Hematopoietic multipotent progenitor cell treated with erythropoietin and hydrocortisone succinate and interleukin-3 and kit ligand, for 4 days (in vitro differentiated cells): ENCODE data around the gene SPRY4.
"Not testable (repeated sequence)": the region's sequence is repeated elsewhere in the genome, so short reads cannot be mapped to it uniquely, and the experiment has no call there.

ENCODE experiments used
- DNase-seq: peaks from one replicate; pipeline ENCODE4 v3.0.0-alpha.2; 2015

The SPRY4 gene

DNA sequence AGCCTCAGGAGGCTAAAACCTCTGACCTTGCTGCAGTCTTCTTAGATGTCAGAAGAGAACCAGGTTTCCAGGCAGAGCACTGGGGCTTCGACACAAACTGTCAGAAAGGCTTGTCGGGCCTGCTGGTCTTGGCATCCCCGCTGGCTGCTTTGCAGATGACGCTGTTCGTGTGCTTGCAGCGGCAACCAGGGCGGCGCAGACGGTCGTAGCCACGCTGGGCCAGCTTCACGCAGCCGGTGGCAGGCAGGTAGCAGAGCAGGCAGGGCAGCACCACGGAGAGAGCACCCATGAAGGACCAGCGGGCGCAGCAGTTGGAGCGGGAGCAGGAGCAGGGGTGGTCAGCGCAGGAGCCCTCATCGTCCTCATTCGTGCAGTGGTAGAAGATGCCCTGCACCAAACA is 10.7 kb downstream of the SPRY4 start:
- no peak for DNase-seq

DNA sequence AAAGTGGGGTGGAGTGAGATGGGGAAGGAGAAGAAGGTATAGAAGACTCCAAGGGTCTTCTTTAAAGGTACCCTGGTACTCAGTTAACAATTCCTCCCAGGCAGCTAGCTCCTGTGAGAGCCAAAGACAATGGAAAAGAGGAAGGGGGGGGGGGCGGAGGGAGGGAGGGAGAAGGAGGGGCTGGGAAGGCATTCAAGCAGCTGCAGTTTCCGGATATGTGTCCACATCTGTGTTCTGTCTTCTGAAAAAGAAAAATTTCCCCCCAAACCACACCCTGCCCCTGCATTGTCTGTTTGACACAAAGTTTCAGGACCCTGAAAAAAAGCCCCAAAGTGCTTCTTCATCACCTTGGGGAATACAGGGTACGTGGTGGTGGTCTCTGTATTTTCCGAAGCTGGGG is 11.1 kb downstream of the SPRY4 start:
- no peak for DNase-seq

DNA sequence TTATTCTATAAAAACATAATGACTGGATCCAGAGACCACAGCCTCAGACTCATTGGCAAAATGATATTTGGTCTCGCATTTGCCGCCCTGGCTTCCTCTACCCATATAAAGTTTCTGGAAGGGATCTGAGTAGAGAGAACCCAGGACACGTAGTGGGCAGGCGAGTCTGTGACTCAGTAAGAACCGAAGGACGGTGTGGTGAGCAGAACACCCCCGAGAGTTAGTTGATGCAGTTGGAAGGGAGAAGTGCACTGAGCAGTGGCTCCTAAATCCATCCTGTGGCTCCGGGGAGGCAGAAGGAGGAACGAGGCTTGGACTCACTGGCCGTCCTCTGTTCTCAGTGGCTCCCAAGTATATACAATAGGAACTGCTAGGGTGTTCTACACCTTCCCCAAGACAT is 11.5 kb downstream of the SPRY4 start:
- DNase-seq: no peak

DNA sequence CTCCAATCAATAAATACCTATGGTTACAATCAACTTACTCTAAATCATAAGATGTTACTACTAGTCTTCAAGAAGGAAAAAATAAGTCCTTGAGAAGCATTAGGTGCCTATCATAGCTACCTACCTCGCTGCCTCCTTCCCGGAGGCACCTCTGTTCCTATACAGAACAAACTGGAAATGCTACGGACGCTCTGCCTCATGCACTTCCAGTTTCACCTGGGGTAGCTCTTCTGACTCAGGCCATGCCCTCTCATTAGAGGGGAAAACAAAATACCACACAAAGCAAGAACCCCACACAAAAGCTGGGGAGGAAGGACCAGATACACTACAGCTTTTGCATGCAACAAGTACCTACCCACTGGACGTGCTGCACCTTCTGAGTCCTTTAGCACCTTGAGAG is 12.4 kb downstream of the SPRY4 start:
- DNase-seq: no peak

DNA sequence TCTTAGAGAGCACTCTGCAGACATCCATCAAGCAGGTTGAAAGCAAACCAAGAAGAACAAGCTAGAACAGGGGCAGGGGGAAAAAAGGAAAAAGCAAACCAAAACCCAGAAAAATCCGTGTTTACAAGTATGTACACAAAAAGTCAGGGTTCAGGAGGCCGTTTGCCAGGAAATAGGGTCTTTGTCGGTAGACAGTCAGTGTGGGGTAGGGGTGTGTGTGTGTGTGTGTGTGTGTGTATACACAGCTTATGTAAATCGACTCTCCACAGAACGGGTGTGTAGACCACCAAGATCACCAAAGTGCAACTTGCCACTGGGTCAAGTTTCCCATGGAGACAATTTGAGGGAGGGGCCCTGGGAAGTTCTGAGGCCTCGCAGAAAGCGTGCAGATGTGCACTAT is 13.1 kb downstream of the SPRY4 start:
- DNase-seq: no peak

DNA sequence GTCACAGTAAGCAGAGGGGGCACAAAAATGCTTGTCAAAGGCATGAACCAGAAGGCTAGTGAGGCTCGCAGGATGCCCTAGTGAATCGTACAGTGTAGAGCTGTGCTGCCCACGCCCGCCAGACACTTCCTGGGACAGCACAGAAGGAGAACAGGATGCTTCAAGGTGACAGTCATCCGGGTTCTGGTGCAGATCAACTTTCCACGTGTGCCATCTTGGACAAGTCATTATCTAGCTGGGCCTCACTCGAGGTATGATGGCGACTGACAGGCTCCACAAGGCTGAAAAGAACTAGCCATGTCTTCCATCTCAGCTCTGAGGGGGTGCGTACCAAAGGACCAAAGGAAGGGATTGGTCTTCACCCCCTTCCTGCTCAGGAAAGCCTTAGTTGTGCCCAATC is 14.0 kb downstream of the SPRY4 start:
- no peak for DNase-seq

DNA sequence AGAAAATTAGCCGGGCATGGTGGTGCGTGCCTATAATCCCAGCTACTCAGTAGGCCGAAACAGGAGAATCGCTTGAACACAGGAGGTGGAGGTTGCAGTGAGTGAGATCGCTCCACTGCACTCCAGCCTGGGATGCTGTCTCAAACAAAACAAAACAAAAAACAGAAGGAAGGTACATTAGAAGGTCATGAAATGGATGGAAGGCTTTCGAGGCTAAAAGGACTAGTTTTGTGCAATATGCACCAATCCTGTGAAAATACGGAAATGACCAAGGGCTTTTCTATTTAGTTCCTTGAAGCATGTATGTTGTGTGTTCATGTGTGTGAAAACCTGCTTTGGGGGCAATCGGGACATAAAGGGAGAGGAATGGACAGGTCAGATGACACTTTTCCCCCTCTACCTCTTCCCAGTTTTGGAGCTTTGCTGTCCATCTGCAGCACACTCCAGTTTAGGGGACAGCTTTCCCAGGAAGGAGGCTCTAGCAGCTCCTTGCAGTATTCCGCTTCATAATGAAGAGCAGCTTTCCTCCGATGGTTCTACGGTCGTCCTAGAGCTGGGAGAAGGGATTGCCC is 15.0 kb downstream of the SPRY4 start:
- DNase-seq: no peak

DNA sequence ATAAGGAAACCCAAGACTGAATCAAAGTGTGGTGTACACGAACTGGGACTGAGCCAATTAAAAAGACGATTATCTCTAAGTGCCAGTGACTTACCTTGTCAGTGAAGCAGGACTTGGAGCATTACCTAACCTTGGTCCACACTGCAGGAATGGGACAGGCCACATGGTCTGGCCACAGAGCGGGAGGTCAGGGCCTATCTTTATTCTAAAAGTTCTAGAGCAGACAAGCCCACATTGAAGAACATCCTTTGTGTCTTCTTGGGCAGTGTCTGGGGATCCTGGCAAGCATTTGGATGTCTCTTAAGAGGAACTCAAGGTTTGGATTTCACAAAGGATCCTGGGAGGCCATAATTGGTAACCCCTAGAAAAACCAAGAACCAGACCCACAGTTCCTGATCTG is 16.5 kb downstream of the SPRY4 start:
- DNase-seq: no peak

DNA sequence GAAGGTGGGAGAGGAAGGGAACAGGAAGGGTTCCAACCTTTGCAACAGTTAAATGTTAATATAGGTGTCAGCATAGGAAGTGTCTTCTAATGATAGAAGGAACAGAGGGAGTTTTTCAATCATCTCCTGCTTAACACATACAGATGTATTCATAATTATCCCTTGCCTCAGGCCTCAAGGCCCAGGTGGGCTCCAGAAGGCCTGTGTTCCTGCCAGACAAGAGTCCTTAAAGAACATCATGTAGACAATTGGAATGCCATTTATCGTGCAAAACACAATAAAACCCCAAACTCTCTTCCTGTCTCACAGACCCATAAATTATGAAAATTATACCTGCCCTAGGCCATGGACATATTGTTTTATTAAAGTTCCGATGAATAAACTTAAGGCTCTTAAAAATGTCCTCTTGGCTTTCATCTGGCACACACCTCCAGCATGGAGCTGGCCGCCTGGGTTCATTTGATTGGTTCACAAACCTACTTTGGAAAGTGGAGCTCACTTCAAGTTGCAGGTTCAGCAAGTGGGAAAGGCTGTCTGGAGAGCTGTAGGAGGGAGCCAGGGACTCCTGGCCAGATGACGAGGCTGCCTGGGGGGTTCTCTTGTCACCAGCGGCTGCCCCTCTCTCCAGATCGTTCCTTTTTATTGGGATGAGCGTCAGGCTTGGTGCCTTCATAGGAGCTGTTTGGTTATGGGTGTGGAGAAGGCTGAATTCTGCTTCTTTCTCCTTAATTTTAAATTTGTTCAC is 17.5 kb downstream of the SPRY4 start:
- DNase-seq: no peak

DNA sequence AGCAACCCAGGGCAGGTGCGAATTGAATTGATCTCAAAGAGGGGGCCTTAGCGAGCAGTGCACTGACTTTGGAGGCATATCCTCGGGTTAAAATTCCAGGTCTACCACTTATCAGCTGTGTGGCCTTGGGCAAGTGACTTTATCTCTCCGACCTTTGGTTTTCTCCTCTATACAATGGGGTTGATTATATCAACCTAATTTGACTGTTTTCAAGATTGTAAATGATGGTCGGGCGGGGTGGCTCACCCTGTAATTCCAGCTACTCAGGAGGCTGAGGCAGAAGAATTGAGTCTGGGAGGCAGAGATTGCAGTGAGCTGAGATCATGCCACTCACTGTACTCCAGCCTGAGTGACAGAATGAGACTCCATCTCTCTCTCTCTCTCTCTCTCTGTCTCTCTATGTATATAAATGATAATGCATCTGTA is 18.7 kb downstream of the SPRY4 start:
- no peak for DNase-seq

DNA sequence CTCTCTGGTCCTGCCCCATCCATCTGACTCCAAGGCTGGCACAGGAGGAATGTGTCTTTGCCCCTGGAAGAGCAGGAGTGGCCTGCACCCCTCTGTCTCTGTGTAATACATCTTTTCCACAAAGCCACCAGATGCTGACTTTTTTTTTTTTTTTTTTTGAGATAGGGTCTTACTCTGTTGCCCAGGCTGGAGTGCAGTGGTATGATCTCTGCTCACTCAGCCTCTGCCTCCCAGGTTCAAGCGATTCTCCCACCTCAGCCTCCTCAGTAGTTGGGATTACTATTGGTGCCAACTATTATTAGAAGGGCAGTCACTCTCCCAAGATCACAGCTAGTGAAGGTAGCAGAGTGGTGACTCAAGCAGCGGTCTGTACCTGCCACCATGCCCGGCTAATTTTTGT is 19.6 kb downstream of the SPRY4 start:
- DNase-seq: no peak

DNA sequence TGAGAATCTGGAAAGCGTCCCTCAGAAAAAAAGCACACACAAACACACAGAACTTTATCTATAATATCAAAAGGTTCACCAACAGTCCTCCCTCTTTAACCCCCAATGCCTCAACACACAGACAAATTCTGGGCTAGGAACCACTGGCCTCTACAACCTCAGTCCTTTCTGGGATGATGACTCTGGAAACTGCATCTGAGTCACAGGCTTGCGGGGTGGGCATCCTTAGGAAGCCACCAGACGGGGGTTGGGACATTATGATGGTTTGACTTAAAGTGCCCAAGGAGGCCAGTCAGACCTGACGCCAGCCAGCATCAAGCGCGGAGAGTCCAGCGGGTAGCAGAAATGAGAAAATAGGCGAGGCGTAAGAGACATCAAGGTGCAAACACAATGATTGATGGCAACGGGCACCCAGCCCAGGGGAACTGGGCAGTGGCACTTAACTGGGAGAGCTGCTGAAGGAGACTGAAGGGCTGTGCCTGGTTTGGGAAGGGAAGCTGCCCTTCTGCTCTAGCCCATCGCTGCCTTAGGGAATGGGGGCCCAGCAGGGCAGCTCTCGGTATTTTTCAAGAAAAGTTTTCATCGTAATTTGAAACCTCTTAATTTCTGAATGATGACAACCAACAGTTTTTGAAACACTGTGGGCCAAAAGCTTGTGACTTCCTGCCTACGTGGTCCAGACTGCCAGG is 20.7 kb downstream of the SPRY4 start:
- no peak for DNase-seq

DNA sequence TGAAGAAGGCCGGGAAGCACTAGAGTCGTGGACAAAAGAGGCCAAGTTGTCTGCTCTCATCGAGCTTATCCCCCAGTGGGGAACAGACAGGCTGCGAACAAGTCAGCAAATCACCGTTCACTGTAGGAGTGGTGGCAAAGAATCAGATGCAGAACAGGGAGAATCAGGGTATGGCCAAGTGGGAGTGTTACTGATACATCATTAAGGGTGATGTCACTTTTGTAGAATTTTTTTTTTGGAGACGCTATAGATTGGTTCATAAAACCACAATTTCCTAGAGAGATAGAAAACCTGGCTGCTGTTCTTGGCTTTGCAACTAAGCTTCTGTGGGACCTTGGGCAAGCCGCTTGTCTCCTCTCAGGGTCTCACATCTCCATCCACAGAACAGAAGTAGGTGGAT is 21.3 kb downstream of the SPRY4 start:
- DNase-seq: no peak

DNA sequence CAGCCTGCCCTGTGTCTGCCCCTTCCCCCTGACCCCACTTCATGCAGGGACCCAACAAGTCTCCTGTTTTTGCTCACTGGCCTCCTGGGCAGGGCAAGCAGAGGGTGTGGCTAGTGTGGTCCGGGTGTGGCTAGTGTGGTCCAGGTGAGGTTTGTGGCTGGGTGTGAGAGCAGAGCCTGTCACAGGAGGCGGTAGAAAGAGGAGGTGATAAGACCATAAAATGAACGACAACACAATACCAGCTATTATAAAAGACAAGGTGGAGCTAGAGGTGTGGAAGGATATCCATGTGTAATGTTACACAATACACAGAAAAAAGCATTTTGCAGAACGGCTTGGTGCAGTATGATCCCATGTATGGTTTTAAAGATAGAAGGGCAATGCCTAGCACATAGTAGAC is 23.3 kb downstream of the SPRY4 start:
- DNase-seq: no peak

DNA sequence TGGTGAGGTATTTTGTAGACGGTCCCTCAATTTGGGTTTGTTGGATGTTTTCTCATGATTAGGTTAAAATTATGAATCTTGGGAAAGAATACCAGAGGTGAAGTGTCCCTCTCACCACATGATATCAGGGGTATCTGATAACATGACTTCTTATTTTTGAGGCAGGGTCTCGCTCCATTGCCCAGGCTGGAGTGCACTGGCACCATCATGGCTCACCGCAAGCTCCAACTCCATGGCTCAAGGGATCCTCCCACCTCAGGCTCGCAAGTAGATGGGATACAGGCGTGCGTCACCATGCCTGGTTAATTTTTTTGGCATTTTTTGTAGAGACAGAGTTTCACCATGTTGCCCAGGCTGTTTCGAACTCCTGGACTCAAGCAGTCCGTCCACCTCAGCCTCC is 24.1 kb downstream of the SPRY4 start:
- no peak for DNase-seq

DNA sequence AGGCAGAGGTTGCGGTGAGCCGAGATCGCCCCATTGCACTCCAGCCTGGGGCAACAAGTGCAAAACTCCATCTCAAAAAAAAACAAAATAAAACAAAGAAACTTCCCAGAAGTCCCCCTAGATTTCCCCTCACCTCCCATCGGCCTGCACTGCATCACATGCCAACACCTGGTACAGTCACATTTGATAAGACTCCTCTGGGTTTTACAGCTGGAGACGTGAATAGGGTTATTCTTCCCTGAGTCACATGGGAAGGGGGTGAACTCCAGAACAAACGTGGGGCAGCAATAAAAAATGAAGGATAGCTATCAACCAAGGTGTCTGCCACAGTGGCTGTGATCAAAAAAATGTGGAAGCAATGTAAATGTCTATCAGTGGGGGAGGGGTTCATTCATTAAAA is 26.0 kb downstream of the SPRY4 start:
- DNase-seq: no peak

DNA sequence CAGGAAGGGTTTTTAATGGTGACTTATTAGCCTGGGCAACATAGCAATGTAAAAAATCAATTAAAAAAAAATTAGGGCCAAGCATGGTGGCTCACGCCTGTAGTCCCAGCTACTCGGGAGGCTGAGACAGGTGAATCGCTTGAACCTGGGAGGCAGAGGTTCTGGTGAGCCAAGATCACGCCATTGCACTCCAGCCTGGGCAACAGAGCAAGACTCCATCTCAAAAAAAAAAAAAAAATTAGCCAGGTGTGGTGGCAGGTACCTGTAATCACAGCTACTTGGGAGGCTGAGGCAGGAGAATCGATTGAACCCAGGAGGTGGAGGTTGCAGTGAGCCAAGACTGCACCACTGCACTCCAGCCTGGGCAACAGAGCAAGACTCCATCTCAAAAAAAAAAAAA is 27.0 kb downstream of the SPRY4 start:
- DNase-seq: not testable (repeated sequence)

DNA sequence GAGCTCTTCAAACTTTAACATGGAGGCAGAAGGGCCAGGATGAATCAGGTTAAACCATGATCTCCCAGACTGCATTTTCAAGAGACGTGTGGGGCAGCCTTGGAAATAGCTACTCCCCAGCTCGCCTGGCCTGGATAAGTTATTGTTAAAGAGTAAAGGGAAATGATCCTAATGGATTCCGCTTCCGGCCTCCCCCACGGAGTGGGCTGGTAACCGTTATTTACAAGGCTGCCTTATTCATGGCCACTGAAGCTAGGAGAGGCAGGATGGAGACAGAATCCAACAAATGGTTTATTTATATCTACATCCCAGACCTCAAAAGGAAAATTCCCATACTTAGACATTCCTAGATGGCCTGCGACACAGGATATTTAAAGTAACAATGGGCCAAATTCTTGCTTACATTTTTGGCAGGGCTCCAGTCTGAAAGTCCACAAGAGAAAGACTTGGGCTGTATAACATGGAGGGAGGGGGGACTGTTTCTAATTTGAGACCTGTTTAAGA is 27.9 kb downstream of the SPRY4 start:
- DNase-seq: no peak

DNA sequence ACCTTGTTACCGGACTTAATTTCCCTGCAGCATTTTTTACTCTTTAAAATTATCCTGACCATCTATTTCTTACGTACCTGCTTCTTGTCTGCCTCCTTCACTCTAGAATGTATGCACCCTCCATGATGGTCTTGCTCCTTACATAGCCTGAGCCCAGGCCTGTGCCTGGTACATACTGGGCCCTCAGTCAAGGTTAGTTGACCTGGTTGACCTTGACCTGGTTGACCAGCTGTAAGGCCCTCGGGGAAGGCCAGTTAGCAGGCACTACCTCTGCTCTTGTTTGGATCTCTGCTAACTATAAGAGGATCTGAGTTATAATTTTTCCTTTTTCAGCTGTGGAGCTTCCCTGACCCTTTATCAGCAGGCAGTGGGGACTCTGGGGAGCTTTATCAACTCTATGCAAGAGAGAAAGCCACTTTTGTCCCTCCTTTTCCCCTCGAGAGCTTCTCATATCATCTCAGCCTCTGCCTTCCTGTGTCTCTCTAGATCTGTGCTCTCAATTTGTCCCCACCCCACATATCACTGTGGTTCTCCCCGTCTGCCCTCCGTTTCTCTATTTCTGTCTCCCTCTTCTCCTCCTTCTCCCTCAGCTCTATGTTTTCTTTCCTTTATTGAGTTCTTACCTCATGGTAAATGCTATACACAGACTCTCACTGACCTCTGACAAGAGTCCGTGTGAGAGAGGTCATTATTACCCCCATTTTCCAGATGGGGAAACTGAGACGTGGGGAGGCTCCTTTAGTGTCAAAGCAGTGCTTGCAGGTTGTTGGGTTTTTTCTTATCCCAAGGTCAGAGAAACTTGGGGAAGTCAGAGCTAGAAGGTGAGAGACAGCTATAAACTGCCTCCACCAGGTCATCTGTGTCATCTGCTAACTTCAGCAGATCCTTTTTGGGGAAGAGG is 28.6 kb downstream of the SPRY4 start:
- peak; percentile 74 for DNase-seq

DNA sequence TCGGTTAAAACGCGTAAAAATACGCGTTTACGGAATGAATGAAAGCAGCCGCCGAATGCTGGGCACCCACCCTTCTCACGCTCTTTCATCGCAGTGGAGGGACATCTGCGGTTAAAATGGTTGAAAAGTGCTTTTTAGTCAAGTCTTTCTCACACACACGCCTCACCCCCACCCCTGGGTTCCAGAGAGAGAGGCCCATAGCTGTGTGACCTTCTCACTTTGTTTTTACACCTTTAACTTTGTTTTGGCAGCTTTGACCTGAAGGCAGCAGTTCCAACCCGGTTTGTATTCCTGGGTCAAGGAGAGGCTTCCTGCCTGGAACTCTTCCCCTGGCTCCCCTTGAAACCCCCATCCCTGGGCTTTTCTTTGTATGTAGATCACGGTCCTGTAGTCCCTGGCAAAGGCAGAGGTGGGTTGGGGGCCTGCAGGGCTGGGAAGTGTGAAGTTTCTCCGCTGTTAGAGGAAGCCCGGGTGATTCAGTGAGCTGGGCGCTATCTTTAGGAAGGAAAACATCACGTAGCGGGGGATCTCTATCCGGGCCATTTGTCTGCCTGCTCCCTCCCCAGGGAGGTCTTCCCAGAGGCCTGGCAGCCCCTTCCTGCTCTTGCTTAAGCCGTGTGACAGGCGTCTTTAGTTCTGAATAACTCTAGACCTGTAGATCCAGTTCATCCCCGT is 29.6 kb downstream of the SPRY4 start:
- no peak for DNase-seq

DNA sequence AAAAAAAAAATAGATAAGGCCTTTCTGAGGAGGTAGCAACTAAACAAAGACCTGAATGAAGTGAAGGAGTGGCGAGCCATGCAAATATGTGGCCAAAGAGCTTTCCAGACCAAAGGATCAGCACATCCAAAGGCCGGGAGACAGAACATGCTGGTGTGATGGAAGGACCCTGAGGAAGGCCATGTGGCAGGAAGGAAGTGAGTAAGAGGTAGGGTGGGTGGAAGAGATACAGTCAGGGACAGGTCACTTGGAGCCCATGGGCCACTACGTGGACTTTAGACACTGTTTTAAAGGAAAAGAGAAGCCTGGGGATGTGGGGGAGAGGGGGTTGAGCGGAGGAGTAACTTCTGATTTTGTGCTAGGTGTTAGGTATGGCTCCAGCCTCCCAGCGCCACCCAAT is 31.3 kb downstream of the SPRY4 start:
- DNase-seq: no peak

DNA sequence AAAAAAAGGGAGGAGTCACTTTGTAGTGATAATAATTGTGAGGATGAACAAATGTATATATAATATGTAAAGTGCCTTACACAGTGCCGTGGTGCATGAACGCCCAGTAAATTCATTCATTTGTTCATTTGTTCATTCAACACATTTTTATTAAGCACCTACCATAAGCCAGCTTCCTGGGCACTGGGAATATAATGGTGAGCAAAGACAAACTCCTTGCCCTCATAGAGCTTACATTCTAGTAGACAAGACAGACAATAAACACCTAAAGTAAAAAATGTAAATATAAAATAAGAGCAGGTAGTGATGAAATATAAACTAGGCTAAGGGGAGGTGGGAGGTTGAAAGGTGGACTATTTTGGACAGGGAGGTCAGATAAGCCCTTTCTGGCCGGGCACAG is 32.0 kb downstream of the SPRY4 start:
- DNase-seq: no peak

DNA sequence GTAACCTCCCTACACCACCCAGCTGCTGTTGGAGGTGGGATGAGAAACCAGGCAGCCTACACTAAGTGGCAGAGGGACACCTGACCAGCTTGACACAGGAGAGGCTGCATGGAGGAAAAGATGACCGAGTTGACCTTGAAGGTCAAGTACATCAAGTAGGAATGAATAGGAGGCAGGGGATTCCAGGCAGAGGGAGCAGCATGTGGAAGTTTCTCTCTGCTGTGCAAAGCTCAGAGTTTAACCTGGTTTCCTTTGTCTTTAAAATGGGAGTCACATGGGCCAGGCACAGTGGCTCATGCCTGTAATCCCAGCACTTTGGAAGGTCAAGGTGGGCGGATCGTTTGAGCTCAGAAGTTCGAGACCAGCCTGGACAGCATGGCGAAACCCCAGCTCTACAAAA is 32.6 kb downstream of the SPRY4 start:
- no peak for DNase-seq
